Suprapubic skin (tissue), 4 donors: ENCODE data around the gene EPPIN.

Experiments used
- EP300 ChIP-seq: sonication (generic); formaldehyde crosslinking; IDR thresholded peaks from one replicate; pipeline ENCODE4 v1.6.1; 2017; ENCODE audit warnings: antibody characterized with exemption
- POLR2A ChIP-seq, 2 donors: fragments of 450-650 bp; IDR thresholded peaks; one replicate each; pipeline ENCODE4 v1.6.1; 2017; ENCODE audit warnings: antibody characterized with exemption in 2 of 2, mild to moderate bottlenecking in 2 of 2, moderate library complexity in 2 of 2
- POLR2AphosphoS5 ChIP-seq, 3 donors: sonication (generic); formaldehyde crosslinking; IDR thresholded peaks; one replicate each; pipeline ENCODE4 v1.6.1; 2017; ENCODE audit warnings: antibody characterized with exemption in 3 of 3
- TF ChIP-seq, protein P1 (sequence below), 2 donors: fragments of 200-600 bp in 1 of 2; fragments of 450-650 bp in 1 of 2; sonication (generic) in 1 of 2; IDR thresholded peaks; one replicate each; pipeline ENCODE4 v1.5.1; 2016 to 2019; ENCODE audit warnings: antibody characterized with exemption in 2 of 2, mild to moderate bottlenecking in 1 of 2, moderate library complexity in 1 of 2

- TF ChIP-seq, protein P1, sequence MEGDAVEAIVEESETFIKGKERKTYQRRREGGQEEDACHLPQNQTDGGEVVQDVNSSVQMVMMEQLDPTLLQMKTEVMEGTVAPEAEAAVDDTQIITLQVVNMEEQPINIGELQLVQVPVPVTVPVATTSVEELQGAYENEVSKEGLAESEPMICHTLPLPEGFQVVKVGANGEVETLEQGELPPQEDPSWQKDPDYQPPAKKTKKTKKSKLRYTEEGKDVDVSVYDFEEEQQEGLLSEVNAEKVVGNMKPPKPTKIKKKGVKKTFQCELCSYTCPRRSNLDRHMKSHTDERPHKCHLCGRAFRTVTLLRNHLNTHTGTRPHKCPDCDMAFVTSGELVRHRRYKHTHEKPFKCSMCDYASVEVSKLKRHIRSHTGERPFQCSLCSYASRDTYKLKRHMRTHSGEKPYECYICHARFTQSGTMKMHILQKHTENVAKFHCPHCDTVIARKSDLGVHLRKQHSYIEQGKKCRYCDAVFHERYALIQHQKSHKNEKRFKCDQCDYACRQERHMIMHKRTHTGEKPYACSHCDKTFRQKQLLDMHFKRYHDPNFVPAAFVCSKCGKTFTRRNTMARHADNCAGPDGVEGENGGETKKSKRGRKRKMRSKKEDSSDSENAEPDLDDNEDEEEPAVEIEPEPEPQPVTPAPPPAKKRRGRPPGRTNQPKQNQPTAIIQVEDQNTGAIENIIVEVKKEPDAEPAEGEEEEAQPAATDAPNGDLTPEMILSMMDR (IDR thresholded peaks at IDR 0.05), result no peak
- TF ChIP-seq POLR2A (IDR thresholded peaks at IDR 0.05), result no peak
- no peak for TF ChIP-seq POLR2AphosphoS5 (IDR thresholded peaks at IDR 0.05)
- TF ChIP-seq EP300, result no peak
These were observed 36.3 kb upstream of the EPPIN start for GRCh38 chr20:45583502-45583901.
